Spleen (tissue), 13 donors: ENCODE results near the gene PAXIP1. TPM values are rescaled to one million over a fixed set of nuclear protein-coding genes. Genes with fewer than 3 reads are reported as not detected.

ENCODE experiments used
- DNase-seq: peaks from one replicate; pipeline ENCODE4 v3.0.0-alpha.2; 2020
- H3K27ac ChIP-seq, 8 donors: fragments of 200-600 bp; sonication (generic) in 7 of 8; 1 replicate in 4 of 8; 2 replicates in 4 of 8; pipeline versions ENCODE4 v1.5.0 to v1.8.0; 2016 to 2021; ENCODE audit warnings: inconsistent platforms in 4 of 8, mild to moderate bottlenecking in 4 of 8, moderate library complexity in 1 of 8
- H3K27me3 ChIP-seq, 7 donors: fragments of 200-600 bp; sonication (generic) in 6 of 7; replicated peaks in 1 of 7; 1 replicate in 4 of 7; 2 replicates in 3 of 7; pipeline versions ENCODE4 v1.5.0 to v1.8.0; 2016 to 2021; ENCODE audit warnings: inconsistent platforms in 3 of 7, mild to moderate bottlenecking in 1 of 7
- H3K36me3 ChIP-seq, 6 donors: fragments of 200-600 bp; sonication (generic) in 5 of 6; 1 replicate in 4 of 6; 2 replicates in 2 of 6; pipeline versions ENCODE4 v1.5.0 to v1.8.0; 2016 to 2021; ENCODE audit warnings: inconsistent platforms in 2 of 6
- H3K4me1 ChIP-seq, 6 donors: fragments of 200-600 bp; sonication (generic) in 5 of 6; 1 replicate in 3 of 6; 2 replicates in 3 of 6; pipeline versions ENCODE4 v1.5.0 to v1.8.0; 2016 to 2021; ENCODE audit warnings: inconsistent platforms in 3 of 6
- H3K4me3 ChIP-seq, 8 donors: fragments of 200-600 bp; sonication (generic) in 7 of 8; 1 replicate in 4 of 8; 2 replicates in 4 of 8; pipeline versions ENCODE4 v1.5.0 to v1.8.0; 2016 to 2021; ENCODE audit warnings: inconsistent platforms in 4 of 8, mild to moderate bottlenecking in 4 of 8, moderate library complexity in 2 of 8
- H3K9me3 ChIP-seq, 8 donors: fragments of 200-600 bp; sonication (generic) in 7 of 8; 1 replicate in 4 of 8; 2 replicates in 4 of 8; pipeline versions ENCODE4 v1.5.0 to v1.8.0; 2016 to 2021; ENCODE audit warnings: inconsistent platforms in 4 of 8
- POLR2A ChIP-seq, 3 donors: fragments of 450-650 bp; IDR thresholded peaks; one replicate each; pipeline ENCODE4 v1.5.1; 2017; ENCODE audit warnings: antibody characterized with exemption in 3 of 3, mild to moderate bottlenecking in 1 of 3
- POLR2AphosphoS5 ChIP-seq, 3 donors: sonication (generic); formaldehyde crosslinking; IDR thresholded peaks; one replicate each; pipeline ENCODE4 v1.5.1; 2017; ENCODE audit warnings: antibody characterized with exemption in 3 of 3
- WGBS, 5 donors: extraction: QIAGEN DNeasy Blood & Tissue Kit in 3 of 5; methylation state at CpG; one replicate each; pipeline versions ENCODE4 v1.1.5 to v1.1.7; 2013 to 2018; 5-methylcytosine and 5-hydroxymethylcytosine counted together
- intact Hi-C: fragments of 100-400 bp; cut with DNase I; formaldehyde crosslinking; loops from one replicate; pipeline ENCODE4 v1.15.0; 2023; ENCODE audit warnings: low total_unique reads
- long read RNA-seq, 2 donors: transcript quantifications; one replicate each; lab custom pipeline, GENCODE V29; 2026
- polyA plus RNA-seq, 3 donors: library from polyadenylated mRNA; stranded (reverse); fragments of 200-250 nt; gene quantifications; one replicate each; pipeline ENCODE4 v1.2.1, GENCODE V29; 2013
- total RNA-seq, 7 donors: library from RNA; depleted of rRNA in 3 of 7; stranded (reverse); fragments of >200 nt in 3 of 7; fragmentation: NEBNext Ultra II Directional in 4 of 7; extraction: Animal tissue kit (Norgen Biotek cat#: 25700) in 4 of 7; gene quantifications; one replicate each; pipeline versions ENCODE4 v1.1.0 to v1.2.1, GENCODE V29; 2016 to 2021
- TF ChIP-seq, protein P1 (sequence below), 11 experiments: fragments of 200-600 bp in 7 of 11; fragments of 450-650 bp in 4 of 11; sonication (generic) in 4 of 11; IDR thresholded peaks in 8 of 11; conservative IDR thresholded peaks in 3 of 11; 1 replicate in 7 of 11; 2 replicates in 4 of 11; pipeline versions ENCODE4 v1.4.0 to v1.8.0; 2016 to 2021; ENCODE audit warnings: antibody characterized with exemption in 11 of 11, inconsistent platforms in 4 of 11, mild to moderate bottlenecking in 1 of 11
- donor health status: healthy with polysubstance abuse.
- donor health status: DM: no; HTN: no; CAD: no; lungs with moderate emphysema.
- donor health status: DM: no; HTN: no; CAD: no.
- donor health status: Bipolar disorder and iron deficiency.
- donor health status: healthy.
- donor health status: DM: no; HTN: no; CAD: no.
- donor health status: DM: yes; HTN: yes; CAD: no.

Gene PAXIP1, protein sequence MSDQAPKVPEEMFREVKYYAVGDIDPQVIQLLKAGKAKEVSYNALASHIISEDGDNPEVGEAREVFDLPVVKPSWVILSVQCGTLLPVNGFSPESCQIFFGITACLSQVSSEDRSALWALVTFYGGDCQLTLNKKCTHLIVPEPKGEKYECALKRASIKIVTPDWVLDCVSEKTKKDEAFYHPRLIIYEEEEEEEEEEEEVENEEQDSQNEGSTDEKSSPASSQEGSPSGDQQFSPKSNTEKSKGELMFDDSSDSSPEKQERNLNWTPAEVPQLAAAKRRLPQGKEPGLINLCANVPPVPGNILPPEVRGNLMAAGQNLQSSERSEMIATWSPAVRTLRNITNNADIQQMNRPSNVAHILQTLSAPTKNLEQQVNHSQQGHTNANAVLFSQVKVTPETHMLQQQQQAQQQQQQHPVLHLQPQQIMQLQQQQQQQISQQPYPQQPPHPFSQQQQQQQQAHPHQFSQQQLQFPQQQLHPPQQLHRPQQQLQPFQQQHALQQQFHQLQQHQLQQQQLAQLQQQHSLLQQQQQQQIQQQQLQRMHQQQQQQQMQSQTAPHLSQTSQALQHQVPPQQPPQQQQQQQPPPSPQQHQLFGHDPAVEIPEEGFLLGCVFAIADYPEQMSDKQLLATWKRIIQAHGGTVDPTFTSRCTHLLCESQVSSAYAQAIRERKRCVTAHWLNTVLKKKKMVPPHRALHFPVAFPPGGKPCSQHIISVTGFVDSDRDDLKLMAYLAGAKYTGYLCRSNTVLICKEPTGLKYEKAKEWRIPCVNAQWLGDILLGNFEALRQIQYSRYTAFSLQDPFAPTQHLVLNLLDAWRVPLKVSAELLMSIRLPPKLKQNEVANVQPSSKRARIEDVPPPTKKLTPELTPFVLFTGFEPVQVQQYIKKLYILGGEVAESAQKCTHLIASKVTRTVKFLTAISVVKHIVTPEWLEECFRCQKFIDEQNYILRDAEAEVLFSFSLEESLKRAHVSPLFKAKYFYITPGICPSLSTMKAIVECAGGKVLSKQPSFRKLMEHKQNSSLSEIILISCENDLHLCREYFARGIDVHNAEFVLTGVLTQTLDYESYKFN
- total RNA-seq = 10 to 100 TPM; 10.7 to 15.0 (median 13.6) TPM
- 1 to 10 TPM; 2.7 to 6.1 (median 2.7) TPM for polyA plus RNA-seq
- long read RNA-seq, donor 1, partial matches to known transcripts = 5 of 7 reads
- long read RNA-seq, donor 1, other reads (novel, unspliced or antisense) = 0 of 7 reads
- long read RNA-seq, donor 2 = 0 reads

DNA sequence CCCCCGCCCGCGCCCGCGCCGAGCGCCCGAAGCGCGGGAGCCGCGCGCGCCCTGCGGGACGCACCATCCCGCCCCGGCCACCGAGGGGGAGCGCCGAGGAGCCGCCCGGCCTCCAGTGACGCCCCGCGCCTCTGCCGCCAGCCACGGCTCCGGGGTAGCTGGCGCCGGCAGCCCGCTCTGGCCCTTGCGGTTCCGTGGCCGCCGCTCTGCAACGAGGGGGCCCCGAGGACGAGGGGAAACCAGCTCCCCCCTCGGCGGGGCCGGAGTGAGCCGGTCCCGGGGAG lies at the start of gene PAXIP1:
Gene PAXIP1, minus strand, starts transcription at position 33 of the 284 bp plus-strand sequence. CDS start 195 bp downstream, outside the sequence.
- H3K4me3 ChIP-seq = peak within 1 kb of the TSS; percentile 91 to 98 (median 95)
- H3K9me3 ChIP-seq = no peaks in the 10 kb centered on the region
- DNase-seq = no peak
- TF ChIP-seq POLR2AphosphoS5 (IDR thresholded peaks at IDR 0.05) (no peak), POLR2A (IDR thresholded peaks at IDR 0.05) (peak in 1 of 3 donors; percentile 89)
- intact Hi-C loops = loop anchor here (10.0 kb wide), 1 partner anchor 78 kb away; no protein-coding TSS in a partner anchor
- H3K36me3 ChIP-seq = peaks cover 0 to 19% (median 6%) of the 10 kb centered on the region in 6 donors
- no peaks in the 10 kb centered on the region for H3K27me3 ChIP-seq
- H3K4me1 ChIP-seq = peaks cover 11 to 50% (median 24%) of the 10 kb centered on the region in 6 donors
- 0 to 1% (median 0%) methylated on average over 8 to 44 of the region's 44 CpGs; no CpG with 5 or more reads in 1 of the 5 donors for WGBS, 5 donors
- H3K27ac ChIP-seq = peak within 1 kb of the TSS; percentile 86 to 96 (median 92)

DNA sequence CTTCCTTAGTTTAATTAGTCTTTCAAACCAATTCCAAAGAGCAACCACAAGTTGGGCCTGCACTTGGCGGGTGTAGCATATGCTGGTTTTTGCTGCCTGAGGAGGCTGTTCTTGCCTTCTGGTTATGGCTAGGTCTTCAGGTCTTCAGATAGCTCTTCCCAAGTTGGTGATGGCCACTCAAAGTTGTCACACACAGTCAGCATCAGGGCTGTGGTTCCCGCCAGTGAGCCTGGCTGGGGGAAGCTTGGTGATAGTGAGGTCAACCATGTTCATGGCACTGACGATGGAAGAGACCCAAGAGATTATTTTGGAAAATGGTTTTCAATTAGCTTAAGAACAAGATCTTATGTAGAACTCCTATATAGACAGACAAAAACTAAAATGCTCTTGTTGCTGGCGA lies 48.4 kb upstream of the PAXIP1 start:
- Histone ChIP-seq H3K36me3 (no peaks in the 10 kb centered on the region), H3K9me3 (no peaks in the 10 kb centered on the region), H3K27me3 (no peaks in the 10 kb centered on the region), H3K4me1 (no peaks in the 10 kb centered on the region), H3K4me3 (no peak overlapping the region), H3K27ac (no peak overlapping the region)
- TF ChIP-seq, protein P1, sequence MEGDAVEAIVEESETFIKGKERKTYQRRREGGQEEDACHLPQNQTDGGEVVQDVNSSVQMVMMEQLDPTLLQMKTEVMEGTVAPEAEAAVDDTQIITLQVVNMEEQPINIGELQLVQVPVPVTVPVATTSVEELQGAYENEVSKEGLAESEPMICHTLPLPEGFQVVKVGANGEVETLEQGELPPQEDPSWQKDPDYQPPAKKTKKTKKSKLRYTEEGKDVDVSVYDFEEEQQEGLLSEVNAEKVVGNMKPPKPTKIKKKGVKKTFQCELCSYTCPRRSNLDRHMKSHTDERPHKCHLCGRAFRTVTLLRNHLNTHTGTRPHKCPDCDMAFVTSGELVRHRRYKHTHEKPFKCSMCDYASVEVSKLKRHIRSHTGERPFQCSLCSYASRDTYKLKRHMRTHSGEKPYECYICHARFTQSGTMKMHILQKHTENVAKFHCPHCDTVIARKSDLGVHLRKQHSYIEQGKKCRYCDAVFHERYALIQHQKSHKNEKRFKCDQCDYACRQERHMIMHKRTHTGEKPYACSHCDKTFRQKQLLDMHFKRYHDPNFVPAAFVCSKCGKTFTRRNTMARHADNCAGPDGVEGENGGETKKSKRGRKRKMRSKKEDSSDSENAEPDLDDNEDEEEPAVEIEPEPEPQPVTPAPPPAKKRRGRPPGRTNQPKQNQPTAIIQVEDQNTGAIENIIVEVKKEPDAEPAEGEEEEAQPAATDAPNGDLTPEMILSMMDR (IDR thresholded peaks at IDR 0.05 in 8 of 11, conservative IDR thresholded peaks at IDR 0.05 in 3 of 11) = no peak
- TF ChIP-seq POLR2AphosphoS5 (IDR thresholded peaks at IDR 0.05) (no peak), POLR2A (IDR thresholded peaks at IDR 0.05) (no peak)
- 78 to 93% (median 89%) methylated on average over 4 of the region's 4 CpGs for WGBS, 5 donors
- intact Hi-C loops = no loop called here
- no peak for DNase-seq

DNA sequence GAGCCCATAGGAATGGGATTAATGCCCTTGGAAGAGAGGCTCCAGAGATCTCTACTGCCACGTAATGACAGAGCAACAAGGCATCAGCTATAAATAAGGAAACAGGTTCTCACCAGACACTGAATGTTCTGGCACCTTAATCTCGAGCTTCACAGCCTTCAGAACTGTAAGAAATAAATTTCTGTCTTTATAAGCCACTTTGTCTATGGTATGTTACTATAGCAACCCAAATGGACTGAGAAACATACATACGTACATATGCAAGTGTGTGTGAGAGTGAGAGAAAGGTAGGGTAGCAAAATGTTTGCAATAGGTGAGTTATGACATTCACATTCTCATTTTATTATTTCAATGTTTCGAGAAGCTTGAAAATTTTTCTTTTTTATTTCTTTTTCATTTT lies 45.1 kb upstream of the PAXIP1 start:
- H3K4me3 ChIP-seq = no peak overlapping the region
- H3K4me1 ChIP-seq = no peaks in the 10 kb centered on the region
- H3K27me3 ChIP-seq = no peaks in the 10 kb centered on the region
- no peaks in the 10 kb centered on the region for H3K9me3 ChIP-seq
- intact Hi-C loops = no loop called here
- TF ChIP-seq POLR2AphosphoS5 (IDR thresholded peaks at IDR 0.05) = no peak
- TF ChIP-seq, protein P1 (IDR thresholded peaks at IDR 0.05 in 8 of 11, conservative IDR thresholded peaks at IDR 0.05 in 3 of 11) = no peak
- no peak for TF ChIP-seq POLR2A (IDR thresholded peaks at IDR 0.05)
- H3K36me3 ChIP-seq = no peaks in the 10 kb centered on the region
- no peak overlapping the region for H3K27ac ChIP-seq
- WGBS, 5 donors = 58 to 76% (median 69%) methylated on average over 4 of the region's 4 CpGs
- no peak for DNase-seq

DNA sequence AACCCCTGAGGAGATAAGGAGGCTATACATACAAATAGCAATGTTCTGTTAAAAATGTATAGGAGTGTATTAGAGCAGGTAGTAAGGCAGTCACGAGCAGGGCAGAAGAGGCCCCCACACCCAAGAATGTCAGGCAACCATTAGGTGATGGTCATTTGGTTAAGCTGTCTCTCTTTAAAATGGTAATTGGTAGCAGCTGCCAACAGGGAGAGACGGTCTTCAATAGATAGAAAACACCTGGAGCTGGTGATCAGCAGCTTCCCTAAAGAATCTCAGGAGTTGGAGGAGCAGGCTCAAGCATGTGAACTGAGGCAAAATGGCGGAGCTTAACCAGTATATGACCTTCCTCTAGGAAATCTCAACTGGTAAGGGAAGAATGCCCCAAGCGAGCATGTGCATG lies 40.8 kb upstream of the PAXIP1 start:
- no peak for DNase-seq
- H3K27ac ChIP-seq = no peak overlapping the region
- intact Hi-C loops = no loop called here
- TF ChIP-seq, protein P1 (IDR thresholded peaks at IDR 0.05 in 8 of 11, conservative IDR thresholded peaks at IDR 0.05 in 3 of 11) = no peak
- TF ChIP-seq POLR2AphosphoS5 (IDR thresholded peaks at IDR 0.05) = no peak
- no peaks in the 10 kb centered on the region for H3K36me3 ChIP-seq
- 60 to 67% (median 63%) methylated on average over 4 of the region's 4 CpGs for WGBS, 5 donors
- peaks cover 0 to 15% (median 0%) of the 10 kb centered on the region in 7 donors for H3K27me3 ChIP-seq
- H3K4me1 ChIP-seq = no peaks in the 10 kb centered on the region
- no peak overlapping the region for H3K4me3 ChIP-seq
- peaks cover 0 to 4% (median 0%) of the 10 kb centered on the region in 8 donors for H3K9me3 ChIP-seq
